PC-3 (cell line): ENCODE results near the gene SMIM32.

Experiments used
- CTCF ChIP-seq: fragments of 300-600 bp; sonication (generic); conservative IDR thresholded peaks from 2 replicates; pipeline ENCODE4 v1.5.1; 2017; ENCODE audit warnings: antibody characterized with exemption, low read depth, mild to moderate bottlenecking, low read length
- EZH2 ChIP-seq: fragments of 300-600 bp; sonication (generic); IDR thresholded peaks from one replicate; pipeline ENCODE4 v1.6.1; 2017; ENCODE audit warnings: antibody characterized with exemption, mild to moderate bottlenecking, low read length; ENCODE audit not compliant: unreplicated experiment
- EZH2phosphoT487 ChIP-seq: fragments of 300-600 bp; sonication (generic); IDR thresholded peaks from 2 replicates; pipeline ENCODE4 v1.6.1; 2018; ENCODE audit warnings: mild to moderate bottlenecking, antibody characterized with exemption, low read length, borderline replicate concordance

- TF ChIP-seq EZH2phosphoT487 (no peak), CTCF (no peak), EZH2 (no peak)
These were observed 49.2 kb downstream of the SMIM32 start for GRCh38 chr5:136143763-136144162.
